Measurements from ENCODE around the gene SIGLEC15. TPM values are rescaled to one million over a fixed set of nuclear protein-coding genes. Genes with fewer than 3 reads are reported as not detected.

SIGLEC15 gene
- total and polyA plus RNA-seq, 2 donors from 2014 or later = 1.2 TPM; not detected in 1

- H3K36me3 ChIP-seq (ENCODE audit: control insufficient read depth in 2 of 3, insufficient read depth in 3 of 3, low read length in 3 of 3) = peaks cover 0 to 28% (median 25%) of the 10 kb centered on the region in 3 donors
- no peaks in the 10 kb centered on the region for H3K9me3 ChIP-seq (ENCODE audit: control insufficient read depth in 2 of 3, insufficient read depth in 1 of 3, low read length in 3 of 3)
- H3K4me1 ChIP-seq (ENCODE audit: control insufficient read depth in 2 of 3, insufficient read depth in 2 of 3, low read depth in 1 of 3, low read length in 3 of 3) = no peaks in the 10 kb centered on the region
- peak in 4 of 5 donors; percentile 50 to 66 (median 58) for DNase-seq
- no peaks in the 10 kb centered on the region for H3K27me3 ChIP-seq (ENCODE audit: control insufficient read depth, insufficient read depth, low read length)
- TF ChIP-seq, protein P1, sequence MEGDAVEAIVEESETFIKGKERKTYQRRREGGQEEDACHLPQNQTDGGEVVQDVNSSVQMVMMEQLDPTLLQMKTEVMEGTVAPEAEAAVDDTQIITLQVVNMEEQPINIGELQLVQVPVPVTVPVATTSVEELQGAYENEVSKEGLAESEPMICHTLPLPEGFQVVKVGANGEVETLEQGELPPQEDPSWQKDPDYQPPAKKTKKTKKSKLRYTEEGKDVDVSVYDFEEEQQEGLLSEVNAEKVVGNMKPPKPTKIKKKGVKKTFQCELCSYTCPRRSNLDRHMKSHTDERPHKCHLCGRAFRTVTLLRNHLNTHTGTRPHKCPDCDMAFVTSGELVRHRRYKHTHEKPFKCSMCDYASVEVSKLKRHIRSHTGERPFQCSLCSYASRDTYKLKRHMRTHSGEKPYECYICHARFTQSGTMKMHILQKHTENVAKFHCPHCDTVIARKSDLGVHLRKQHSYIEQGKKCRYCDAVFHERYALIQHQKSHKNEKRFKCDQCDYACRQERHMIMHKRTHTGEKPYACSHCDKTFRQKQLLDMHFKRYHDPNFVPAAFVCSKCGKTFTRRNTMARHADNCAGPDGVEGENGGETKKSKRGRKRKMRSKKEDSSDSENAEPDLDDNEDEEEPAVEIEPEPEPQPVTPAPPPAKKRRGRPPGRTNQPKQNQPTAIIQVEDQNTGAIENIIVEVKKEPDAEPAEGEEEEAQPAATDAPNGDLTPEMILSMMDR (IDR thresholded peaks at IDR 0.05; ENCODE audit: borderline replicate concordance, extremely low read depth, insufficient read depth) = peak; percentile 9
- intact Hi-C loops (cut with DNase I) = no loop called here
- no peak overlapping the region for H3K4me3 ChIP-seq (ENCODE audit: low read length in 3 of 3)
- no peak overlapping the region for H3K9ac ChIP-seq (ENCODE audit: low read length in 3 of 3)
- no peak for FAIRE-seq
- no peak overlapping the region for H3K27ac ChIP-seq (ENCODE audit: low read depth in 2 of 2, low read length in 2 of 2)
Measured at GRCh38 chr18:45850021-45850420, 24.5 kb downstream of the SIGLEC15 start.

GRCh38 chr18:45851161-45851925 lies 25.9 kb downstream of the SIGLEC15 start:
- Histone ChIP-seq H3K9me3 (ENCODE audit: control insufficient read depth in 2 of 3, insufficient read depth in 1 of 3, low read length in 3 of 3) (no peaks in the 10 kb centered on the region), H3K27me3 (ENCODE audit: control insufficient read depth, insufficient read depth, low read length) (no peaks in the 10 kb centered on the region), H3K4me3 (ENCODE audit: low read length in 3 of 3) (no peak overlapping the region), H3K36me3 (ENCODE audit: control insufficient read depth in 2 of 3, insufficient read depth in 3 of 3, low read length in 3 of 3) (peaks cover 2 to 38% (median 34%) of the 10 kb centered on the region in 3 donors), H3K9ac (ENCODE audit: low read length in 3 of 3) (no peak overlapping the region), H3K27ac (ENCODE audit: low read depth in 2 of 2, low read length in 2 of 2) (no peak overlapping the region), H3K4me1 (ENCODE audit: control insufficient read depth in 2 of 3, insufficient read depth in 2 of 3, low read depth in 1 of 3, low read length in 3 of 3) (no peaks in the 10 kb centered on the region)
- no peak for FAIRE-seq
- intact Hi-C loops (cut with DNase I) = no loop called here
- TF ChIP-seq, protein P1 (IDR thresholded peaks at IDR 0.05; ENCODE audit: borderline replicate concordance, extremely low read depth, insufficient read depth) = no peak
- DNase-seq = no peak

DNA sequence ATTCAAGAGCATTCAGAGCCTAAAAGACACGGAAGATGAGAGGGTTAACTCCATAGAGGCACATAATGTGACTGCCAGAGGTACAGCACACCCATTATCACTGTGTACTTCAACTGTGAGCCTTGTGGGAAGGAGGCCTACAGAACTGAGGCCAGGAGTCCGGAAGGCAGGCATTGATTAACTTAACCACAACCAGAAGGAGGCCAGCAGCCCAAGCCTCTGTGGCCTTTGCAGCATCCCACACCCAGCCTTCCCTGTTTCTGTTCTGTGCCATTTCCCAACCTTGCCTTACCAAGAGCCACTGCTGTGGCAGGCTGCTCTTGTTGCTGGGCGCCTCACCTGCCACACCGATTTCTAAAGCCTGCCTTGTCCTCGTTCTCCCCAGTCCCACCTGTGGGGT lies 27.2 kb downstream of the SIGLEC15 start:
- intact Hi-C loops (cut with DNase I) = no loop called here

More for the DNA sequence above, 27.2 kb downstream of the SIGLEC15 start:
- H3K4me3 ChIP-seq (ENCODE audit: low read length in 3 of 3) = no peak overlapping the region
- TF ChIP-seq, protein P1 (IDR thresholded peaks at IDR 0.05; ENCODE audit: borderline replicate concordance, extremely low read depth, insufficient read depth) = no peak
- H3K27me3 ChIP-seq (ENCODE audit: control insufficient read depth, insufficient read depth, low read length) = no peaks in the 10 kb centered on the region
- peaks cover 2 to 42% (median 35%) of the 10 kb centered on the region in 3 donors for H3K36me3 ChIP-seq (ENCODE audit: control insufficient read depth in 2 of 3, insufficient read depth in 3 of 3, low read length in 3 of 3)
- H3K27ac ChIP-seq (ENCODE audit: low read depth in 2 of 2, low read length in 2 of 2) = no peak overlapping the region
- FAIRE-seq = no peak
- no peaks in the 10 kb centered on the region for H3K4me1 ChIP-seq (ENCODE audit: control insufficient read depth in 2 of 3, insufficient read depth in 2 of 3, low read depth in 1 of 3, low read length in 3 of 3)
- no peak overlapping the region for H3K9ac ChIP-seq (ENCODE audit: low read length in 3 of 3)
- no peak for DNase-seq
- no peaks in the 10 kb centered on the region for H3K9me3 ChIP-seq (ENCODE audit: control insufficient read depth in 2 of 3, insufficient read depth in 1 of 3, low read length in 3 of 3)
